ENCODE results near the gene RBM23. TPM values are rescaled to one million over a fixed set of nuclear protein-coding genes. Genes with fewer than 3 reads are reported as not detected.
A peak's percentile ranks its signal among the peaks of the same experiment; 100 is the strongest.

RBM23 gene
- total and polyA plus RNA-seq, 9 of the 15 experiments (the other 6 are each of a cell fraction or from before 2014, with no cell fraction given): 46.0 to 102 (median 58.5) TPM

GRCh38 chr14:22966783-22967269 lies 47.9 kb upstream of the RBM23 start (continued):
- TF ChIP-seq ZFPM2 (CRISPR knock-in tag; IDR thresholded peaks at IDR 0.05): no peak
- TF ChIP-seq ZNF23 (CRISPR knock-in tag; IDR thresholded peaks at IDR 0.05): no peak
- TF ChIP-seq ATF3 (IDR thresholded peaks at IDR 0.05): peak; percentile 21; the same call in 1 of the 2 replicates
- no peak for TF ChIP-seq ATF3 (CRISPR knock-in tag; conservative IDR thresholded peaks at IDR 0.05)
- TF ChIP-seq RAD51 (IDR thresholded peaks at IDR 0.05; ENCODE audit: borderline replicate concordance, low read depth): no peak
- TF ChIP-seq, protein P1, sequence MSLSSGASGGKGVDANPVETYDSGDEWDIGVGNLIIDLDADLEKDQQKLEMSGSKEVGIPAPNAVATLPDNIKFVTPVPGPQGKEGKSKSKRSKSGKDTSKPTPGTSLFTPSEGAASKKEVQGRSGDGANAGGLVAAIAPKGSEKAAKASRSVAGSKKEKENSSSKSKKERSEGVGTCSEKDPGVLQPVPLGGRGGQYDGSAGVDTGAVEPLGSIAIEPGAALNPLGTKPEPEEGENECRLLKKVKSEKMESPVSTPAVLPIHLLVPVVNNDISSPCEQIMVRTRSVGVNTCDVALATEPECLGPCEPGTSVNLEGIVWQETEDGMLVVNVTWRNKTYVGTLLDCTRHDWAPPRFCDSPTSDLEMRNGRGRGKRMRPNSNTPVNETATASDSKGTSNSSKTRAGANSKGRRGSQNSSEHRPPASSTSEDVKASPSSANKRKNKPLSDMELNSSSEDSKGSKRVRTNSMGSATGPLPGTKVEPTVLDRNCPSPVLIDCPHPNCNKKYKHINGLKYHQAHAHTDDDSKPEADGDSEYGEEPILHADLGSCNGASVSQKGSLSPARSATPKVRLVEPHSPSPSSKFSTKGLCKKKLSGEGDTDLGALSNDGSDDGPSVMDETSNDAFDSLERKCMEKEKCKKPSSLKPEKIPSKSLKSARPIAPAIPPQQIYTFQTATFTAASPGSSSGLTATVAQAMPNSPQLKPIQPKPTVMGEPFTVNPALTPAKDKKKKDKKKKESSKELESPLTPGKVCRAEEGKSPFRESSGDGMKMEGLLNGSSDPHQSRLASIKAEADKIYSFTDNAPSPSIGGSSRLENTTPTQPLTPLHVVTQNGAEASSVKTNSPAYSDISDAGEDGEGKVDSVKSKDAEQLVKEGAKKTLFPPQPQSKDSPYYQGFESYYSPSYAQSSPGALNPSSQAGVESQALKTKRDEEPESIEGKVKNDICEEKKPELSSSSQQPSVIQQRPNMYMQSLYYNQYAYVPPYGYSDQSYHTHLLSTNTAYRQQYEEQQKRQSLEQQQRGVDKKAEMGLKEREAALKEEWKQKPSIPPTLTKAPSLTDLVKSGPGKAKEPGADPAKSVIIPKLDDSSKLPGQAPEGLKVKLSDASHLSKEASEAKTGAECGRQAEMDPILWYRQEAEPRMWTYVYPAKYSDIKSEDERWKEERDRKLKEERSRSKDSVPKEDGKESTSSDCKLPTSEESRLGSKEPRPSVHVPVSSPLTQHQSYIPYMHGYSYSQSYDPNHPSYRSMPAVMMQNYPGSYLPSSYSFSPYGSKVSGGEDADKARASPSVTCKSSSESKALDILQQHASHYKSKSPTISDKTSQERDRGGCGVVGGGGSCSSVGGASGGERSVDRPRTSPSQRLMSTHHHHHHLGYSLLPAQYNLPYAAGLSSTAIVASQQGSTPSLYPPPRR (CRISPR knock-in tag; IDR thresholded peaks at IDR 0.05; ENCODE audit: borderline replicate concordance): no peak
- TF ChIP-seq, protein P2, sequence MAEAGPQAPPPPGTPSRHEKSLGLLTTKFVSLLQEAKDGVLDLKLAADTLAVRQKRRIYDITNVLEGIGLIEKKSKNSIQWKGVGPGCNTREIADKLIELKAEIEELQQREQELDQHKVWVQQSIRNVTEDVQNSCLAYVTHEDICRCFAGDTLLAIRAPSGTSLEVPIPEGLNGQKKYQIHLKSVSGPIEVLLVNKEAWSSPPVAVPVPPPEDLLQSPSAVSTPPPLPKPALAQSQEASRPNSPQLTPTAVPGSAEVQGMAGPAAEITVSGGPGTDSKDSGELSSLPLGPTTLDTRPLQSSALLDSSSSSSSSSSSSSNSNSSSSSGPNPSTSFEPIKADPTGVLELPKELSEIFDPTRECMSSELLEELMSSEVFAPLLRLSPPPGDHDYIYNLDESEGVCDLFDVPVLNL (CRISPR knock-in tag; IDR thresholded peaks at IDR 0.05; ENCODE audit: low read depth): no peak
- no peak for TF ChIP-seq TBP (optimal IDR thresholded peaks at IDR 0.05; ENCODE audit: low read depth, low read length)

All from K562 (cell line).